ENCODE data around the gene DNASE1L1. TPM values are rescaled to one million over a fixed set of nuclear protein-coding genes. Genes with fewer than 3 reads are reported as not detected.

The DNASE1L1 gene
- total RNA-seq, 1 experiment from 2014 or later, result 56.8 TPM

Small RNAs within 50 kb of the gene (small RNA-seq; reads per million reads assigned to genes)
- 0 to 0.14 reads per million in 2 experiments for gene MIR6858
- 0 reads per million in 2 experiments for gene SNORA70

Other genes starting within 250 kb of the DNASE1L1 start
- not detected in 2 replicates for gene OPN1MW, start 226.7 kb downstream of the DNASE1L1 start, total RNA-seq (2014; rRNA removed; shearing (Covaris generic))
- gene OPN1MW2, start 189.5 kb downstream of the DNASE1L1 start, total RNA-seq (2014; rRNA removed; shearing (Covaris generic)), result not detected in 2 replicates
- gene OPN1MW3, start 151.7 kb downstream of the DNASE1L1 start, total RNA-seq (2014; rRNA removed; shearing (Covaris generic)), result not detected in 2 replicates
- gene TEX28, start 114.1 kb downstream of the DNASE1L1 start, total RNA-seq (2014; rRNA removed; shearing (Covaris generic)), result not detected in 2 replicates
- gene TKTL1, start 113.5 kb downstream of the DNASE1L1 start, total RNA-seq (2014; rRNA removed; shearing (Covaris generic)), result 0.42 TPM in 1 of 2 replicates, not detected in the other
- 108 and 138 TPM in 2 replicates for gene FLNA, start 34.6 kb downstream of the DNASE1L1 start, total RNA-seq (2014; rRNA removed; shearing (Covaris generic))
- 15.4 and 21.3 TPM in 2 replicates for gene EMD, start 30.0 kb downstream of the DNASE1L1 start, total RNA-seq (2014; rRNA removed; shearing (Covaris generic))
- gene RPL10, start 10.9 kb downstream of the DNASE1L1 start, total RNA-seq (2014; rRNA removed; shearing (Covaris generic)), result 3,421 and 3,578 TPM in 2 replicates
- 17.6 and 25.3 TPM in 2 replicates for gene TAFAZZIN, start 2.3 kb upstream of the DNASE1L1 start, total RNA-seq (2014; rRNA removed; shearing (Covaris generic))
- 88.8 and 93.6 TPM in 2 replicates for gene ATP6AP1, start 19.4 kb upstream of the DNASE1L1 start, total RNA-seq (2014; rRNA removed; shearing (Covaris generic))
- 48.8 and 61.9 TPM in 2 replicates for gene GDI1, start 27.9 kb upstream of the DNASE1L1 start, total RNA-seq (2014; rRNA removed; shearing (Covaris generic))
- 83.0 and 85.2 TPM in 2 replicates for gene FAM50A, start 34.9 kb upstream of the DNASE1L1 start, total RNA-seq (2014; rRNA removed; shearing (Covaris generic))
- not detected in 2 replicates for gene PLXNA3, start 49.0 kb upstream of the DNASE1L1 start, total RNA-seq (2014; rRNA removed; shearing (Covaris generic))
- gene LAGE3, start 70.0 kb upstream of the DNASE1L1 start, total RNA-seq (2014; rRNA removed; shearing (Covaris generic)), result 47.7 and 58.6 TPM in 2 replicates
- gene UBL4A, start 77.4 kb upstream of the DNASE1L1 start, total RNA-seq (2014; rRNA removed; shearing (Covaris generic)), result 58.3 and 64.6 TPM in 2 replicates
- gene SLC10A3, start 81.4 kb upstream of the DNASE1L1 start, total RNA-seq (2014; rRNA removed; shearing (Covaris generic)), result 9.8 and 11.9 TPM in 2 replicates
- gene FAM3A, start 107.0 kb upstream of the DNASE1L1 start, total RNA-seq (2014; rRNA removed; shearing (Covaris generic)), result 25.6 and 28.1 TPM in 2 replicates
- gene G6PD, start 137.6 kb upstream of the DNASE1L1 start, total RNA-seq (2014; rRNA removed; shearing (Covaris generic)), result 39.1 and 52.7 TPM in 2 replicates
- 12.3 and 15.0 TPM in 2 replicates for gene IKBKG, start 138.4 kb upstream of the DNASE1L1 start, total RNA-seq (2014; rRNA removed; shearing (Covaris generic))
- not detected in 2 replicates for gene CTAG1A, start 175.9 kb upstream of the DNASE1L1 start, total RNA-seq (2014; rRNA removed; shearing (Covaris generic))
- not detected in 2 replicates for gene CTAG1B, start 210.0 kb upstream of the DNASE1L1 start, total RNA-seq (2014; rRNA removed; shearing (Covaris generic))
- 0.29 and 1.0 TPM in 2 replicates for gene CTAG2, start 244.3 kb upstream of the DNASE1L1 start, total RNA-seq (2014; rRNA removed; shearing (Covaris generic))

Data from SK-MEL-5 (cell line).